Measurements from ENCODE around the gene CHRNA4.
"Not testable (repeated sequence)": the region's sequence is repeated elsewhere in the genome, so short reads cannot be mapped to it uniquely, and the experiment has no call there.

The CHRNA4 gene

GRCh38 chr20:63397155-63397843, 36.1 kb upstream of the CHRNA4 start:
- DNase-seq, result no peak

- DNase-seq, result no peak
Observed at GRCh38 chr20:63396300-63396699, 35.2 kb upstream of the CHRNA4 start.

- no peak for DNase-seq
Observed at GRCh38 chr20:63395723-63396122, 34.6 kb upstream of the CHRNA4 start.

GRCh38 chr20:63394920-63395455, 33.8 kb upstream of the CHRNA4 start:
- DNase-seq, result no peak

- no peak for DNase-seq
Observed at GRCh38 chr20:63394069-63394919, 33.1 kb upstream of the CHRNA4 start.

GRCh38 chr20:63393566-63393965, 32.4 kb upstream of the CHRNA4 start:
- no peak for DNase-seq

- no peak for DNase-seq
Observed at GRCh38 chr20:63392465-63393365, 31.6 kb upstream of the CHRNA4 start.

- DNase-seq, result no peak
Observed at GRCh38 chr20:63387917-63388316, 26.8 kb upstream of the CHRNA4 start.

- no peak for DNase-seq
Observed at GRCh38 chr20:63387393-63387792, 26.2 kb upstream of the CHRNA4 start.

GRCh38 chr20:63386491-63386890, 25.3 kb upstream of the CHRNA4 start:
- DNase-seq, result no peak

- DNase-seq, result no peak
Observed at GRCh38 chr20:63385819-63386218, 24.7 kb upstream of the CHRNA4 start.

- no peak for DNase-seq
Observed at GRCh38 chr20:63384336-63384735, 23.2 kb upstream of the CHRNA4 start.

- no peak for DNase-seq
Observed at GRCh38 chr20:63383556-63383955, 22.4 kb upstream of the CHRNA4 start.

GRCh38 chr20:63382551-63383300, 21.6 kb upstream of the CHRNA4 start:
- no peak for DNase-seq

GRCh38 chr20:63381781-63382431, 20.8 kb upstream of the CHRNA4 start:
- DNase-seq, result peak; percentile 57 to 61

GRCh38 chr20:63380346-63380870, 19.3 kb upstream of the CHRNA4 start:
- no peak for DNase-seq

- not testable (repeated sequence) for DNase-seq
Observed at GRCh38 chr20:63379872-63380271, 18.7 kb upstream of the CHRNA4 start.

GRCh38 chr20:63379296-63379695, 18.1 kb upstream of the CHRNA4 start:
- no peak for DNase-seq

- DNase-seq, result no peak
Observed at GRCh38 chr20:63378626-63379025, 17.5 kb upstream of the CHRNA4 start.

GRCh38 chr20:63377951-63378381, 16.8 kb upstream of the CHRNA4 start:
- DNase-seq, result no peak

- DNase-seq, result no peak
Observed at GRCh38 chr20:63377256-63377941, 16.2 kb upstream of the CHRNA4 start.
